Mesothelial cell of epicardium (in vitro differentiated cells): ENCODE results near the gene GAN. TPM values are rescaled to one million over a fixed set of nuclear protein-coding genes. Genes with fewer than 3 reads are reported as not detected.

ENCODE experiments used
- DNase-seq, 2 experiments: peaks; one replicate each; pipeline ENCODE4 v3.0.0; 2021; ENCODE audit warnings: low spot score in 2 of 2; ENCODE audit not compliant: unreplicated experiment in 2 of 2
- H3K27ac Mint-ChIP-seq: 2 replicates; pipeline ENCODE4 v1.8.0; 2021; ENCODE audit warnings: mixed read lengths
- H3K27me3 Mint-ChIP-seq: 2 replicates; pipeline ENCODE4 v1.8.0; 2021; ENCODE audit warnings: low read depth, mixed read lengths
- H3K36me3 Mint-ChIP-seq: 2 replicates; pipeline ENCODE4 v1.8.0; 2021; ENCODE audit warnings: mixed read lengths
- H3K4me1 Mint-ChIP-seq: 2 replicates; pipeline ENCODE4 v1.8.0; 2021; ENCODE audit warnings: mixed read lengths
- H3K4me3 Mint-ChIP-seq: 2 replicates; pipeline ENCODE4 v1.8.0; 2021; ENCODE audit warnings: mild to moderate bottlenecking, moderate library complexity, mixed read lengths
- H3K9me3 Mint-ChIP-seq: 2 replicates; pipeline ENCODE4 v1.8.0; 2021; ENCODE audit warnings: mixed read lengths
- total RNA-seq: library from RNA; stranded (reverse); gene quantifications from 3 replicates; pipeline ENCODE4 v1.2.1, GENCODE V29; 2021
- TF ChIP-seq, protein P1 (sequence below): fragments of 200-600 bp; sonication (generic); IDR thresholded peaks from one replicate; pipeline ENCODE4 v1.5.0; 2021; ENCODE audit warnings: antibody characterized with exemption; ENCODE audit not compliant: unreplicated experiment

GAN gene
- total RNA-seq, 1 donor from 2014 or later, result 14.2 TPM

- H3K27me3 Mint-ChIP-seq, result no peaks in the 10 kb centered on the region
- TF ChIP-seq, protein P1, sequence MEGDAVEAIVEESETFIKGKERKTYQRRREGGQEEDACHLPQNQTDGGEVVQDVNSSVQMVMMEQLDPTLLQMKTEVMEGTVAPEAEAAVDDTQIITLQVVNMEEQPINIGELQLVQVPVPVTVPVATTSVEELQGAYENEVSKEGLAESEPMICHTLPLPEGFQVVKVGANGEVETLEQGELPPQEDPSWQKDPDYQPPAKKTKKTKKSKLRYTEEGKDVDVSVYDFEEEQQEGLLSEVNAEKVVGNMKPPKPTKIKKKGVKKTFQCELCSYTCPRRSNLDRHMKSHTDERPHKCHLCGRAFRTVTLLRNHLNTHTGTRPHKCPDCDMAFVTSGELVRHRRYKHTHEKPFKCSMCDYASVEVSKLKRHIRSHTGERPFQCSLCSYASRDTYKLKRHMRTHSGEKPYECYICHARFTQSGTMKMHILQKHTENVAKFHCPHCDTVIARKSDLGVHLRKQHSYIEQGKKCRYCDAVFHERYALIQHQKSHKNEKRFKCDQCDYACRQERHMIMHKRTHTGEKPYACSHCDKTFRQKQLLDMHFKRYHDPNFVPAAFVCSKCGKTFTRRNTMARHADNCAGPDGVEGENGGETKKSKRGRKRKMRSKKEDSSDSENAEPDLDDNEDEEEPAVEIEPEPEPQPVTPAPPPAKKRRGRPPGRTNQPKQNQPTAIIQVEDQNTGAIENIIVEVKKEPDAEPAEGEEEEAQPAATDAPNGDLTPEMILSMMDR, result no peak
- H3K27ac Mint-ChIP-seq, result no peak overlapping the region
- H3K4me1 Mint-ChIP-seq, result peaks cover 21% of the 10 kb centered on the region
- H3K36me3 Mint-ChIP-seq, result peaks cover 4% of the 10 kb centered on the region
- H3K4me3 Mint-ChIP-seq, result no peak overlapping the region
- DNase-seq, result no peak
- no peaks in the 10 kb centered on the region for H3K9me3 Mint-ChIP-seq
Observed at GRCh38 chr16:81310045-81310644, 4.6 kb upstream of the GAN start.

DNA sequence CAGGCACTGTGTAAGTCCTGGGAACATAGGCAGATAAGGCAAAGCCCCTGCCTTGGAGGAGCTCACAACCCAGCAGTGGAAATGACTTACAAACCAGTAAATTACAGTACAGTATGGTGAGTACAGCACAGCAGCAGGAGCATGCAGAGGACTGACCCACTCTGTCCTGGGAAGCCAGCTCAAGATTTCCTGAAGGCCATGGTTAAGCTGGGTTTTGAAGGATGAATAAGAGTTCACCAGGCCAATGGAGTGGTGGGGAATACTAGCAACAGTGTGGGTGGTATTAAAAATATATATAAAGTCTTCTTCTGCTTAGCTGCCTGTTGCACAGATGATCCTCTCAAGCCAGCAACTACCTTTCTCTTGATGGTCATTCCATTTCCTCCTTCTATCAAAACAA is 3.0 kb upstream of the GAN start:
- TF ChIP-seq, protein P1, result no peak
- Mint-ChIP-seq H3K4me3 (no peak overlapping the region), H3K36me3 (no peaks in the 10 kb centered on the region), H3K27ac (no peak overlapping the region), H3K27me3 (no peaks in the 10 kb centered on the region), H3K4me1 (peaks cover 29% of the 10 kb centered on the region), H3K9me3 (no peaks in the 10 kb centered on the region)
- DNase-seq, result no peak

GRCh38 chr16:81313701-81314602 is 810 bp upstream of the GAN start:
- TF ChIP-seq, protein P1, result no peak
- no peak for DNase-seq
- Mint-ChIP-seq H3K27ac (peak overlapping the region; percentile 96), H3K4me1 (peaks cover 29% of the 10 kb centered on the region), H3K27me3 (no peaks in the 10 kb centered on the region), H3K4me3 (peak overlapping the region; percentile 94), H3K36me3 (no peaks in the 10 kb centered on the region), H3K9me3 (no peaks in the 10 kb centered on the region)

DNA sequence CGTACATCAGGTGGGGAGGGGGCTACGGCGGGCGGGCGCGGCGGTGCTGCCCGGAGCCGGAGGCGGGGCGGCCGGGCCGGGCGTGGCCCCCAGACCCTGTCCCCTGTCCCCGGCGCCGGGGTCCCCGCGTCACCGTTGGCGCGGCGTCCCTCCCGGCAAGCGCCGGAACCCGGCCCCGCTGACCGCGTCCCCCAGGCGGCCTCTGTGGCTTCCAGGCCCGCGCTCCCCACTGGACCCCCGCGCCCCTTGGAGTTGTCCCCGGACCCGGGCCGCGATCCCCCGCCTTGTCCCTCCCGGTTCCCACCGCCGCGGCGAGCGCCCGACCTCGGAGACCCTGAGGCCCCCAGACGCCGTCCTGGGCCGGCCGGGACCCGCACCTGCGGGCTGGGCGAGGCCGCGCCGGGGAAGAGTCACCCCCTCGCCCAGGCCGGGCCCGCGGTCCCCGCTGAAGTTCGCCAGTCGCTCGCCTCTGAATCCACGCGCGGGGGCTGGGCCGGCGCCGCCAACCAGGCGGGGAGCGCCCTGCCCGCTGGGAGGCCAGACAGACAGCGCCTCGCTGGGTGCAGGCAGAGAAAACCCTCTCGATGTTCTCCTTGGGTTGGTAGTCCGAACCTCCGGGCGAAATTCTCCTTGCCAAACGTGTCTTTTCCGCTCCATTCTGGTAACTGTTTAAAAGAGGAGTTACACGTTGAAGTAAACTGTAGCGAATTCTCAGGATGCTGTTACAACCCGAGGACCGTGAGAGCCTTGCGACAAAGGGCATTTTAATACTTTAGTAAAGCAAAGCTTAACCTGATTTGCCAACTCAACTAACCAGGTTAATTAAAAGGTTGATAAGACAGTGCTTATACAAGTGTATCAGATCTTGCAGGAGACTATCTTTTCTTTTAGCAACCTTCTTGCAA is 761 bp downstream of the GAN start:
- DNase-seq, result peak; percentile 31 to 69
- TF ChIP-seq, protein P1, result no peak
- peak overlapping the region; percentile 87 for H3K27ac Mint-ChIP-seq
- H3K27me3 Mint-ChIP-seq, result no peaks in the 10 kb centered on the region
- H3K4me3 Mint-ChIP-seq, result peak overlapping the region; percentile 94
- no peaks in the 10 kb centered on the region for H3K9me3 Mint-ChIP-seq
- peaks cover 39% of the 10 kb centered on the region for H3K4me1 Mint-ChIP-seq
- H3K36me3 Mint-ChIP-seq, result no peaks in the 10 kb centered on the region

- Mint-ChIP-seq H3K36me3 (no peaks in the 10 kb centered on the region), H3K9me3 (no peaks in the 10 kb centered on the region), H3K27ac (peak overlapping the region; percentile 87), H3K4me1 (peaks cover 39% of the 10 kb centered on the region), H3K4me3 (peak overlapping the region; percentile 80), H3K27me3 (no peaks in the 10 kb centered on the region)
- TF ChIP-seq, protein P1, result no peak
- no peak for DNase-seq
Observed at GRCh38 chr16:81316176-81316496, 1.4 kb downstream of the GAN start.
